Liver (tissue), 3 donors: ENCODE results near the gene KCNJ12.
"Not testable (repeated sequence)": the region's sequence is repeated elsewhere in the genome, so short reads cannot be mapped to it uniquely, and the experiment has no call there.

Source experiments
- CTCF ChIP-seq: fragments of 150-350 bp; IDR thresholded peaks from 2 replicates; pipeline ENCODE4 v1.5.1; 2017; ENCODE audit warnings: improper control_type of control experiment, low read depth, low read length; ENCODE audit not compliant: missing input control
- FOXA1 ChIP-seq: IDR thresholded peaks from 2 replicates; pipeline ENCODE4 v1.6.1; 2016; ENCODE audit warnings: antibody characterized with exemption
- GABPA ChIP-seq, 2 donors: IDR thresholded peaks in 1 of 2; conservative IDR thresholded peaks in 1 of 2; 2 replicates each; pipeline ENCODE4 v1.6.1; 2016; ENCODE audit warnings: antibody characterized with exemption in 2 of 2, mild to moderate bottlenecking in 1 of 2, moderate library complexity in 1 of 2
- JUND ChIP-seq, 2 donors: IDR thresholded peaks; 2 replicates each; pipeline ENCODE4 v1.6.1; 2016; ENCODE audit warnings: antibody characterized with exemption in 2 of 2
- MAX ChIP-seq: IDR thresholded peaks from 2 replicates; pipeline ENCODE4 v1.6.1; 2016; ENCODE audit warnings: antibody characterized with exemption
- REST ChIP-seq: IDR thresholded peaks from 2 replicates; pipeline ENCODE4 v1.6.1; 2016; ENCODE audit warnings: antibody characterized with exemption, mild to moderate bottlenecking
- TAF1 ChIP-seq: conservative IDR thresholded peaks from 2 replicates; pipeline ENCODE4 v1.6.1; 2016; ENCODE audit warnings: antibody characterized with exemption, mild to moderate bottlenecking
- ZBTB33 ChIP-seq: IDR thresholded peaks from 2 replicates; pipeline ENCODE4 v1.6.1; 2016; ENCODE audit warnings: antibody characterized with exemption
- donor health status: healthy.
- donor health status: healthy.

GRCh38 chr17:21436883-21437836 lies 61.0 kb downstream of the KCNJ12 start:
- not testable (repeated sequence) for TF ChIP-seq MAX; TAF1; CTCF; ZBTB33; GABPA (IDR thresholded peaks at IDR 0.05 in 1 of 2, conservative IDR thresholded peaks at IDR 0.05 in 1 of 2); REST; JUND (IDR thresholded peaks at IDR 0.05); FOXA1
